Keratinocyte (primary cell): Measurements from ENCODE around the gene RPL39. TPM values are rescaled to one million over a fixed set of nuclear protein-coding genes. Genes with fewer than 3 reads are reported as not detected.
A peak's percentile ranks its signal among the peaks of the same experiment; 100 is the strongest.

Source experiments
- DNase-seq: peaks from one replicate; pipeline ENCODE4 v3.0.0-alpha.2; 2011; ENCODE audit warnings: low read depth, missing footprints, low spot score
- FAIRE-seq: peaks from 2 replicates; lab custom pipeline; 2011; peaks lifted over from hg19 to GRCh38; lab: Jason Lieb, UNC
- H2AFZ ChIP-seq: 2 replicates; pipeline ENCODE4 v1.6.0; 2012; ENCODE audit warnings: low read length, control low read depth, inconsistent platforms; ENCODE audit not compliant: control insufficient read depth
- H3K27ac ChIP-seq: 2 replicates; pipeline ENCODE4 v1.5.1; 2011; ENCODE audit warnings: low read length; ENCODE audit not compliant: control insufficient read depth, insufficient read depth
- H3K27me3 ChIP-seq: 3 replicates; pipeline ENCODE4 v1.6.0; 2011; ENCODE audit warnings: low read length; ENCODE audit not compliant: control insufficient read depth, insufficient read depth; ENCODE audit errors: extremely low read depth
- H3K36me3 ChIP-seq, 2 experiments: 2 replicates in 1 of 2; 3 replicates in 1 of 2; pipeline ENCODE4 v1.5.1; 2011; ENCODE audit warnings: low read length in 2 of 2, mild to moderate bottlenecking in 1 of 2; ENCODE audit not compliant: control insufficient read depth in 2 of 2, insufficient read depth in 2 of 2; ENCODE audit errors: extremely low read depth in 1 of 2
- H3K4me1 ChIP-seq: 3 replicates; pipeline ENCODE4 v1.5.1; 2011; ENCODE audit warnings: low read length; ENCODE audit not compliant: control insufficient read depth, insufficient read depth; ENCODE audit errors: extremely low read depth
- H3K4me2 ChIP-seq: 3 replicates; pipeline ENCODE4 v1.6.0; 2011; ENCODE audit warnings: low read depth, low read length; ENCODE audit not compliant: control insufficient read depth, insufficient read depth; ENCODE audit errors: extremely low read depth
- H3K4me3 ChIP-seq, 3 experiments: fragments of 200-600 bp in 1 of 3; sonication (generic) in 1 of 3; 2 replicates in 2 of 3; 3 replicates in 1 of 3; pipeline ENCODE4 v1.5.1; 2011 to 2016; ENCODE audit warnings: low read length in 3 of 3, mild to moderate bottlenecking in 3 of 3, control low read depth in 2 of 3, inconsistent platforms in 1 of 3, low read depth in 1 of 3, mixed read lengths in 1 of 3, mixed run types in 1 of 3, moderate library complexity in 1 of 3; ENCODE audit not compliant: control insufficient read depth in 2 of 3, insufficient read depth in 2 of 3; ENCODE audit errors: extremely low read depth in 1 of 3
- H3K79me2 ChIP-seq: 2 replicates; pipeline ENCODE4 v1.6.0; 2012; ENCODE audit warnings: low read length; ENCODE audit not compliant: control insufficient read depth, insufficient read depth
- H3K9ac ChIP-seq: 3 replicates; pipeline ENCODE4 v1.6.0; 2011; ENCODE audit warnings: low read length; ENCODE audit not compliant: control insufficient read depth, insufficient read depth; ENCODE audit errors: extremely low read depth
- H3K9me1 ChIP-seq: 3 replicates; pipeline ENCODE4 v1.6.0; 2011; ENCODE audit warnings: low read length; ENCODE audit not compliant: control insufficient read depth, insufficient read depth; ENCODE audit errors: extremely low read depth
- H3K9me3 ChIP-seq: 2 replicates; pipeline ENCODE4 v1.5.1; 2012; ENCODE audit warnings: low read depth, low read length; ENCODE audit not compliant: control insufficient read depth
- H4K20me1 ChIP-seq: 3 replicates; pipeline ENCODE4 v1.6.0; 2011; ENCODE audit warnings: low read length; ENCODE audit not compliant: control insufficient read depth, insufficient read depth; ENCODE audit errors: extremely low read depth
- CTCF ChIP-seq, 3 experiments: IDR thresholded peaks in 1 of 3; conservative IDR thresholded peaks in 1 of 3; optimal IDR thresholded peaks in 1 of 3; 2 replicates in 2 of 3; 3 replicates in 1 of 3; pipeline versions ENCODE3 to v1.5.1; 2011; ENCODE audit warnings: low read length in 3 of 3, mild to moderate bottlenecking in 3 of 3, moderate library complexity in 2 of 3, control low read depth in 1 of 3, inconsistent platforms in 1 of 3; ENCODE audit not compliant: insufficient read depth in 2 of 3; ENCODE audit errors: extremely low read depth in 1 of 3
- EZH2 ChIP-seq: IDR thresholded peaks from one replicate; pipeline ENCODE4 v1.6.1; 2012; ENCODE audit warnings: inconsistent platforms, mild to moderate bottlenecking, low read length, moderate library complexity
- dilution Hi-C: fragments of 300-500 bp; cut with MboI; formaldehyde crosslinking; loops from one replicate; pipeline ENCODE4 v1.7.0; 2020; ENCODE audit warnings: low sequenced_read_pairs; ENCODE audit not compliant: extremely low pct_ligation_motif_present
- polyA plus RNA-seq, 5 experiments: library from polyadenylated mRNA; depleted of rRNA in 3 of 5; stranded (reverse) in 3 of 5; stranded (forward) in 1 of 5; unstranded in 1 of 5; fragments of >200 nt; gene quantifications; 1 replicate in 1 of 5; 2 replicates in 3 of 5; 3 replicates in 1 of 5; pipeline versions ENCODE4 v1.2.1 to v1.2.3, GENCODE V29; 2011 to 2012; ENCODE audit warnings: missing spikeins in 2 of 5, low read depth in 1 of 5, low replicate concordance in 1 of 5

RPL39 gene
- polyA plus RNA-seq, 1 donor (not counting 4 experiments of a cell fraction or from before 2014, with no cell fraction given): 2,842 TPM

GRCh38 chrX:119757979-119758730 lies 33.3 kb downstream of the RPL39 start, which contains the start of gene SOWAHD:
Gene SOWAHD, plus strand, starts transcription at chrX:119758588. Its CDS starts 80 bp downstream, at chrX:119758668.
- H3K36me3 ChIP-seq: no peaks in the 10 kb centered on the region
- FAIRE-seq: no peak
- no peaks in the 10 kb centered on the region for H3K9me1 ChIP-seq
- no peaks in the 10 kb centered on the region for H3K9me3 ChIP-seq
- H3K27me3 ChIP-seq: peaks cover 4% of the 10 kb centered on the region
- no peaks in the 10 kb centered on the region for H4K20me1 ChIP-seq
- peak within 1 kb of the TSS; percentile 69 for H3K4me2 ChIP-seq
- peak within 1 kb of the TSS; percentile 43 to 65 (median 52) for H3K4me3 ChIP-seq
- H3K79me2 ChIP-seq: no peaks in the 10 kb centered on the region
- DNase-seq: no peak
- H3K9ac ChIP-seq: no peak within 1 kb of the TSS
- H3K27ac ChIP-seq: no peak within 1 kb of the TSS
- no peak for TF ChIP-seq CTCF (optimal IDR thresholded peaks at IDR 0.05 in 1 of 3, IDR thresholded peaks at IDR 0.05 in 1 of 3, conservative IDR thresholded peaks at IDR 0.05 in 1 of 3; ENCODE audit: extremely low read depth in 1 of 3, insufficient read depth in 2 of 3, low read length in 3 of 3)
- TF ChIP-seq EZH2: no peak
- no peaks in the 10 kb centered on the region for H3K4me1 ChIP-seq
- peak within 1 kb of the TSS; percentile 66 for H2AFZ ChIP-seq
- dilution Hi-C loops: loop anchor here (10.0 kb wide), 1 partner anchor 57 kb away; no protein-coding TSS in a partner anchor

GRCh38 chrX:119757646-119757978 lies 33.8 kb downstream of the RPL39 start:
- Histone ChIP-seq H3K27ac (no peak overlapping the region), H3K4me2 (peak overlapping the region; percentile 69), H3K9me1 (no peaks in the 10 kb centered on the region), H4K20me1 (no peaks in the 10 kb centered on the region), H3K36me3 (no peaks in the 10 kb centered on the region), H3K27me3 (peaks cover 4% of the 10 kb centered on the region), H3K9me3 (no peaks in the 10 kb centered on the region), H2AFZ (peak overlapping the region; percentile 66), H3K4me1 (no peaks in the 10 kb centered on the region), H3K9ac (no peak overlapping the region), H3K4me3 (peak overlapping the region; percentile 43 to 65 (median 52)), H3K79me2 (no peaks in the 10 kb centered on the region)
- DNase-seq (no peak), FAIRE-seq (no peak)
- no peak for TF ChIP-seq EZH2
- dilution Hi-C loops: loop anchor here (10.0 kb wide), 1 partner anchor 57 kb away; no protein-coding TSS in a partner anchor
